ENCODE results near the gene ANKRD49.
A peak's percentile ranks its signal among the peaks of the same experiment; 100 is the strongest.
"Not testable (repeated sequence)": the region's sequence is repeated elsewhere in the genome, so short reads cannot be mapped to it uniquely, and the experiment has no call there.

Gene ANKRD49

DNA sequence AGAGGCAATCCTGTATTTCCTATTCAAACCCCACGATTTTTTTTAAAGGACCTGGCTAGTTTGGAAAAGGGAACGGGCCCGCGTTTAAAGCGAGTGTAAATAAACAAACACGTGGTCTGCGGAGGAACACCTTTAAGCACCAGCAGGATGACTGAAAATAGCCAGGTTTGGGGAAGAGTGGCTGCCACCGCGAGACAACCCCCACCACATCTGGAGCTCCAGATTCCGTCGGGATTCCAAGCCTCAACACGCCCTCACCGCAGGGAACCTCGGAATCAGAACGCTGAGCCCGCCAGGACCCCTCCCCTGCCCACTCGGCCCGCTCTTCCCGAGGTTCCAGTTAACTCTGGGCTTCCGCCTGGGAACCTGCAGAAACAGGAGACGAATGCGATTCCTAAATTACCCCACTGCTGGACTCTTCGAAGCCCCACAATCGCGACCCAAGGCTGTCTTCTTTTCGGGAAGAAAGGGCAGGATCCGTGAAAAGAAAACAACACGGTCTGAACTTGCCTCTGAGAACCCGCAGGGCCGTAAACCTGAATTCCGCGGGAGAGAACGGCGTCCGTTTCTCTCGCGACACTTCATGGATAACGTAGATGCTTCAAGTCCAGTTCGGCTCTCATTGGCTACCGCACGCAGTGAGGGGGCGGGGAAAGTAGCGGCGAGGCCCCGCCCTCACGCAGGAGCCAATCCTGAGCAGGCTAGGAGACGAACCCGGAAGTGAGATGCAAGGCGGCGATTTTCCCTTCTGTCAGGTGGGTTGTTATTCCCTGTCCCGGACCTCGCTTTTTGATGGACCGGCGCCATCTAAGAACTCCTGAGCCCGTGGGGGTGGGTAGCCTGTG, at the start of gene ANKRD49, which contains the start of gene MRE11:
Gene ANKRD49, plus strand, starts transcription at position 704 of the 845 bp plus-strand sequence. CDS start 2,710 bp downstream, outside the sequence.
Gene MRE11, minus strand, starts transcription at position 564 of the 845 bp plus-strand sequence. CDS start 1,043 bp downstream, outside the sequence.
- peak; percentile 94 for DNase-seq

- no peak for DNase-seq
These were observed 48.1 kb upstream of the ANKRD49 start for GRCh38 chr11:94445641-94446040.

GRCh38 chr11:94447149-94447548, 46.6 kb upstream of the ANKRD49 start:
- no peak for DNase-seq

DNA sequence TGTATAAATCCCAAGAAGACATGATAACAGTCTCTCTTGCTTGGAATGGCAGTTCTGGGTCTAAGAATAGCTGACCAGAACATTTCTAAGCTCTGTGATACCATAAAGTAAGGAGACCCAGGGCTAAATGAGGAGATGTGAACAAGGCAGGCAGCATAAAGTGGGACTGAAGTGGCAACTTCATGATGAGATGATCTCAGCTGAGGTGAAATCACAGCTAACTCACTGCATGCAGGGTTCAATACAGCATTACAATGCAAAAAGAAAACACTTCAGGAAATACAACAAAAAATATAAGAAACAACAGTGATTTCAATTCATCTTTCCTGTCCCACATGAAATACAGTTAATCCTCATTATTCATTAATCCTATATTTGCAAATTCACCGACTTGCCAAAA, 44.8 kb upstream of the ANKRD49 start:
- no peak for DNase-seq

- DNase-seq: no peak
These were observed 44.3 kb upstream of the ANKRD49 start for GRCh38 chr11:94449437-94449836.

- no peak for DNase-seq
These were observed 43.7 kb upstream of the ANKRD49 start for GRCh38 chr11:94450048-94450447.

- no peak for DNase-seq
These were observed 40.8 kb upstream of the ANKRD49 start for GRCh38 chr11:94452988-94453387.

DNA sequence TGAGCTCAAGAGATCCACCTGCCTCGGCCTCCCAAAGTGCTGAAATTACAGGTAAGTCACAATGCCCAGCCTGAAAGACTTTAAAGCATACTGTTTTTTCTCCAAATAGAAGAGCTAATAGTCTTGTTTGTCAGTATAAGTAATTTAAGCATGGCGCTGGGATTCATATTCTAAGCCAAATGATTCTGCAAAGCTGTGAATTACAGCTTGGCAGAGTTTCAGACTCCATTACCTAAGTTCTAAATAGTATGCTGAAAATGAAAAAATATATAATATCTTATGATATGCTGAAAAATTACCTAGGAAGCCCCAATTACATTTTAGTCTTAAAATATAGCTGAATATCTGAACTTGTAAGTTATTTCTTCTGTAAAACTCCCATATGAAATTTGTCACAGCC, 39.5 kb upstream of the ANKRD49 start:
- no peak for DNase-seq

DNA sequence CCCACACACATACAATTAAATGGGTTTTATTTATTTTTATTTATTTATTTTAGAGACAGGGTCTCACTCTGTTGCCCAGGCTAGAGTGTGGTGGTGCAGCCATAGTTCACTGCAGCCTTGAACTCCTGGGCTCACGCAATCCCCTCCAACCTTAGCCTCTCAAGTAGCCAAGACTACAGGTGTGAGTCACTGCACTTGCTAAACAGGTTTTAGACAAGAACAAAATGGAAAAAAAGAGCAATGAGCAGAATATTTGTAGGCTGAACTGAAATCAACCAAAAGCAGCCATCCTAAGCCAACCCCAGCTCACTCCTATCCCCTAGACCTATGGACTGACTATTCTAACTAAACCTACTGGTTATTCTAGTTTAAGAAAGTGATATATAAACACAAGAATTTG, 37.9 kb upstream of the ANKRD49 start:
- no peak for DNase-seq

GRCh38 chr11:94457118-94458029, 36.4 kb upstream of the ANKRD49 start:
- DNase-seq: no peak

DNA sequence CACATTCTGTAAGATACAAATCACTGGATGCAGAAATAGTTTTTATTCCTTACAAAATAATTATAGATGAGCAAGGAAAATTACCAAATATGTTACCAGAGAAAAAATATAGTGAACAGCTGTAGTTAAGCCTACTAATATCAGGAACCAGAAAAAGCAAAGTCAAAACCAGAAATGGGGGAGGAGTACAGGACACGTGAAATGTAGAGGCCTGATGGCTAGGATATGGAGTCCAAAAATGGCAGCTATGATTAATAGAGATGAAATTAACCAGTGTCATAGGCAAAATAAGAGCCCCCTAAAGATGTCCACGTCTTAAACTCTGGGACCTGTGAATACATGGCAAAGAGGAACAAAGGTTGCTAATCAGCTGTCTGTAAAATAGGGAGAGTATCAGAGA, 34.2 kb upstream of the ANKRD49 start:
- DNase-seq: no peak

- DNase-seq: no peak
These were observed 24.4 kb upstream of the ANKRD49 start for GRCh38 chr11:94469416-94469815.

DNA sequence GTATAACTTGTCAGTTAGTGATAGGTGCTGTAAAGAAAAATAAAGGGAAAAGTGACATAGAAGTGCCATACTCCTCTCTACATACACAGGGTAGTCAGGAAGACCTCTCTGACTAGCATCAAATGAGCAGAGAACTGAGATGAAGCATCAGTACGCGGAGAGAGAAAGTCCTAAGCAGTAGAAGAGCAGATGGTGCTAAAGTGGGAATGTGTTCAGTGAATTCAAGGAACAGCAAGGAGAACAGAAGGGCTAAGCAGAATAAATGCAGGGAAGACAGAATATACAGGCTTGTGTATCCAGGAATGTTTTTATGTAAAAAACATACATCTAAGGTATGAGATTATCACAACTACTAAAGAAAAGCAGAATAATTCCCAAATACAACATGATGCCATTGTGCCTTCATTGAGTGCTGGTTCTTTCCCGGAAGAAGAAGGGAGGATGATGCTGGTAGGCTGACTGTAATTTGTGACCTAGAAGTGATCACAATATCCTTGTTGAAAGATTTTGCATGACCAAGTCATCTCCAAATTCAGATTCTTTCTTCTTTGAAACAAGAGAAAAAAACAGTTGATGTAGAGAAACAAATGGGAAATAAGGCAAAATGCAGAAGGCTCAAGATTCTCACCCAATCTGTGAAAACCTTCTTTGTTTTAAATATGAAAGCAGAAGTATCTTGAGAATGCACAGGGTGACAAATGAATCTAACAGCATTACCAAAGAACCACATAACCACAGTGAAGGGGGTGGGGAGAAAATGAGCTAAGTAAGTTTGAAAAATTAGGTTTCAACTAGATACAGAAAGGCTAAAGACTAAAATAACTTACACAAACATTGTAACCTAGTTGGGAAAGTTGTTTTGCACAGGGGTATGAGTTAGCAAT, 20.6 kb upstream of the ANKRD49 start:
- no peak for DNase-seq

DNA sequence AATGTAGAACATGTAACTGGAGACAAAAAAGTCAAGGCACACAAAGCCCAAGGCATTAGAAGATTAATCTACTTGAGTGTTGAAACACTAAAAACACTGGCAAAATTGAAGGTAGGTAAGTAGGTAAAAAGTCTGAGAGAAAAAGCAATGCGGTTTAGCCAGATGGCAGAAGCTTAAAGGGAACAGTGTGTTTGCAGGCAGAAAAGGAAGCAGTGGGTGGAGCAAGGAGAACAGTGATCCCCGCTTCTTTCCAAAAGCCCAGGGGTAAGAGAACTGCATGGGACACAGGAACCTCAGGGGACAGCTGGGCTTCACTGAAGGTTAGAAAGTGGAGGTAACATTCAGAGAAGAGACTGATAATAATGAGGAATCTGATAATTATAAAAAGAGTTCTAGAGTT, 16.2 kb upstream of the ANKRD49 start:
- no peak for DNase-seq

- DNase-seq: no peak
These were observed 12.4 kb upstream of the ANKRD49 start for GRCh38 chr11:94481342-94481741.

DNA sequence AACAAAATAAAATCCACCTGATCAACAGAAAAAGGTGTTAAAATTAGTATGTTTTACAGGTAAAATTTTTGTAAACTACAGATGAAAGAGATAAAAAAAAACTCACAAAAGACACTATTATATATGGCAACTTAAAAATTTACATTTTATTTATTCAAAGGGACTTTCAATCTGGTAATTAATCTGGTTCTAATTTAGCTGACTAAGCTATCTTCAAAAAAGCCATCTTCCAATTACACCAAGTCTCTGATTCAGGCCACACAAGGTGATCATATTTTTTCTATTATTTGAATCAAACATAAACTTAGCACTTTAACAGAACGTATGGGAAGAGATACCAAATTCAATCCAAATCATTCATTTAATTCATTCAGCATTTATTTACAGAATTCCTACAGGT, 7.7 kb upstream of the ANKRD49 start:
- DNase-seq: no peak

- DNase-seq: no peak
These were observed 419 bp downstream of the ANKRD49 start for GRCh38 chr11:94494126-94494680.

DNA sequence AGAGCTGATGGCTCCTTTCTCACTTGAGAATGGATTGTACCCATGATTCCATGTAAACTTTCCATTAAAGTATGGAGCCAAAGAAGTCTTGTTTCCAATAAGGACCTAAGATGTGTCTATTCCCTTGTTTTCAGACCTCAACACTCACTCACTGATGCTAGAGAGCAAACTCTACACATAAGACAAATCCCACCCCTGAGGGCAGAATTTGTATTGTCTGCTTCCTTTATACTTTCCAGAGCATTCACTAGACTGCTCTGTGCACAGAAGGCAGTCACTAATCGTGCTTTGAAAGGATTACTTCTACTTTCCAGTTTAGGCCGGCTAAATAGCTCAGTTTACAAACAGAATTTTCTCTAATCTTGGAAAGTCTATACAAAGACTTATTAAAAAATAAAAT, 6.4 kb downstream of the ANKRD49 start:
- DNase-seq: no peak

- DNase-seq: no peak
These were observed 7.7 kb downstream of the ANKRD49 start for GRCh38 chr11:94501522-94501921.

GRCh38 chr11:94504689-94505293, 11.0 kb downstream of the ANKRD49 start:
- DNase-seq: no peak

DNA sequence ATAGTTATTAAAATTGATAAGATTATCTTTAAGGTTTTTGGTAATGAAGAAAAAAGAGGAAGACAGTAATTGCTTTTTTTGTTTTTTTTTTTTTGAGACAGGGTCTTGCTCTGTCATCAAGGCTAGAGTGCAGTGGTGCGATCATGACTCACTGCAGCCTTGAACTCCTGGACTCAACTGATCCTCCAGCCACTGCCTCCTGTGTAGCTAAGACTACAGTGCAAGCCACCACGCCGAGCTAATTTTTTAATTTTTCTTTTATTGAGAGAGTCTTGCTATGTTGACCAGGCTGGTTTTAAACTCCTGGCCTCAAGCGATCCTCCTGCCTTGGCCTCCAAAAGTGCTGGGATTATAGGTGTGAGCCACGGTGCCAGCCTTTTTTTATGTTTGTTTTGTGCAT, 12.7 kb downstream of the ANKRD49 start:
- not testable (repeated sequence) for DNase-seq

GRCh38 chr11:94507485-94507884, 13.7 kb downstream of the ANKRD49 start:
- DNase-seq: no peak

Measured in activated CD4-positive, alpha-beta T cell treated with anti-CD3 and anti-CD28 coated beads for 1 hour (primary cell).